ENCODE measurements around the gene RIPOR2.
"Not testable (repeated sequence)": the region's sequence is repeated elsewhere in the genome, so short reads cannot be mapped to it uniquely, and the experiment has no call there.

RIPOR2 gene

GRCh38 chr6:24797596-24798216 is 138.1 kb downstream of the RIPOR2 start:
- DNase-seq = no peak

GRCh38 chr6:24796616-24797290 is 139.0 kb downstream of the RIPOR2 start:
- no peak for DNase-seq

GRCh38 chr6:24795106-24795505 is 140.7 kb downstream of the RIPOR2 start:
- no peak for DNase-seq

GRCh38 chr6:24788031-24788665 is 147.6 kb downstream of the RIPOR2 start:
- DNase-seq = no peak

GRCh38 chr6:24780206-24780605 is 155.6 kb downstream of the RIPOR2 start:
- DNase-seq = no peak

- no peak for DNase-seq
Measured at GRCh38 chr6:24779416-24780016, 156.2 kb downstream of the RIPOR2 start.

GRCh38 chr6:24778878-24779277 is 156.9 kb downstream of the RIPOR2 start:
- no peak for DNase-seq

GRCh38 chr6:24778121-24778520 is 157.6 kb downstream of the RIPOR2 start:
- DNase-seq = no peak

- no peak for DNase-seq
Measured at GRCh38 chr6:24777227-24777626, 158.5 kb downstream of the RIPOR2 start.

GRCh38 chr6:24775520-24776058 is 160.2 kb downstream of the RIPOR2 start:
- no peak for DNase-seq

GRCh38 chr6:24774696-24775519 is 160.9 kb downstream of the RIPOR2 start, which contains the start of gene GMNN:
TSS of gene GMNN (plus strand) at chr6:24774937. CDS start at chr6:24777247, 2,310 bp downstream.
- peak; percentile 96 for DNase-seq

GRCh38 chr6:24768361-24768760 is 167.4 kb downstream of the RIPOR2 start:
- DNase-seq = no peak

GRCh38 chr6:24766680-24767462 is 168.9 kb downstream of the RIPOR2 start:
- DNase-seq = no peak

- DNase-seq = not testable (repeated sequence)
Measured at GRCh38 chr6:24765968-24766367, 169.8 kb downstream of the RIPOR2 start.

GRCh38 chr6:24764833-24765828 is 170.6 kb downstream of the RIPOR2 start:
- not testable (repeated sequence) for DNase-seq

GRCh38 chr6:24763578-24763977 is 172.2 kb downstream of the RIPOR2 start:
- DNase-seq = no peak

- DNase-seq = no peak
Measured at GRCh38 chr6:24761851-24762250, 173.9 kb downstream of the RIPOR2 start.

GRCh38 chr6:24761193-24761835 is 174.4 kb downstream of the RIPOR2 start:
- no peak for DNase-seq

- no peak for DNase-seq
Measured at GRCh38 chr6:24760210-24760609, 175.6 kb downstream of the RIPOR2 start.

GRCh38 chr6:24759718-24760117 is 176.0 kb downstream of the RIPOR2 start:
- no peak for DNase-seq
